H1 (cell line): ENCODE data around the gene SLC41A1. TPM values are rescaled to one million over a fixed set of nuclear protein-coding genes. Genes with fewer than 3 reads are reported as not detected.

ENCODE experiments used
- polyA plus RNA-seq, 7 experiments: library from polyadenylated mRNA; depleted of rRNA in 3 of 7; stranded (reverse) in 5 of 7; unstranded in 2 of 7; fragments of >200 nt in 5 of 7; fragments of 200-250 nt in 2 of 7; gene quantifications; 1 replicate in 5 of 7; 2 replicates in 1 of 7; 4 replicates in 1 of 7; pipeline versions ENCODE4 v1.2.1 to v1.2.3, GENCODE V29; 2011 to 2013; ENCODE audit warnings: missing spikeins in 2 of 7, mixed read lengths in 2 of 7
- total RNA-seq: library from RNA; stranded (reverse); fragmentation: NEBNext Ultra II Directional; extraction: Animal tissue kit (Norgen Biotek cat#: 25700); gene quantifications from 2 replicates; pipeline ENCODE4 v1.2.1, GENCODE V29; 2021

Gene SLC41A1
- total and polyA plus RNA-seq, 2 of the 8 experiments (the other 6 are each of a cell fraction or from before 2014, with no cell fraction given) = 41.2 to 42.3 TPM

Other genes with a start within 250 kb of the SLC41A1 start
- 23.3 and 26.3 TPM in 2 replicates for gene ELK4, start 181.2 kb downstream of the SLC41A1 start, total RNA-seq
- 2.5 and 2.9 TPM in 2 replicates for gene ELK4, start 181.2 kb downstream of the SLC41A1 start, polyA plus RNA-seq (2011; rRNA removed)
- 12.5 and 13.0 TPM in 2 replicates for gene SLC45A3, start 132.7 kb downstream of the SLC41A1 start, total RNA-seq
- 14.3 and 19.7 TPM in 2 replicates for gene SLC45A3, start 132.7 kb downstream of the SLC41A1 start, polyA plus RNA-seq (2011; rRNA removed)
- gene NUCKS1, start 63.0 kb downstream of the SLC41A1 start, total RNA-seq = 461 and 492 TPM in 2 replicates
- 76.7 and 126 TPM in 2 replicates for gene NUCKS1, start 63.0 kb downstream of the SLC41A1 start, polyA plus RNA-seq (2011; rRNA removed)
- gene RAB29, start 37.7 kb downstream of the SLC41A1 start, total RNA-seq = 16.4 and 17.3 TPM in 2 replicates
- 9.7 and 10.1 TPM in 2 replicates for gene RAB29, start 37.7 kb downstream of the SLC41A1 start, polyA plus RNA-seq (2011; rRNA removed)
- gene PM20D1, start 36.9 kb upstream of the SLC41A1 start, total RNA-seq = not detected in 2 replicates
- 0.05 TPM in 1 of 2 replicates, not detected in the other for gene PM20D1, start 36.9 kb upstream of the SLC41A1 start, polyA plus RNA-seq (2011; rRNA removed)
- not detected in 2 replicates for gene SLC26A9, start 130.3 kb upstream of the SLC41A1 start, total RNA-seq
- 0.03 TPM in 1 of 2 replicates, not detected in the other for gene SLC26A9, start 130.3 kb upstream of the SLC41A1 start, polyA plus RNA-seq (2011; rRNA removed)
- not detected in 2 replicates for gene RAB7B, start 190.2 kb upstream of the SLC41A1 start, total RNA-seq
- 0.05 and 0.06 TPM in 2 replicates for gene RAB7B, start 190.2 kb upstream of the SLC41A1 start, polyA plus RNA-seq (2011; rRNA removed)
- gene CTSE, start 210.7 kb upstream of the SLC41A1 start, total RNA-seq = not detected in 2 replicates
- gene CTSE, start 210.7 kb upstream of the SLC41A1 start, polyA plus RNA-seq (2011; rRNA removed) = 0.03 TPM in 1 of 2 replicates, not detected in the other
- not detected in 2 replicates for gene RHEX, start 240.0 kb upstream of the SLC41A1 start, total RNA-seq
- gene RHEX, start 240.0 kb upstream of the SLC41A1 start, polyA plus RNA-seq (2011; rRNA removed) = not detected in 2 replicates